ENCODE results near the gene MTUS2. TPM values are rescaled to one million over a fixed set of nuclear protein-coding genes. Genes with fewer than 3 reads are reported as not detected.
"Not testable (repeated sequence)": the region's sequence is repeated elsewhere in the genome, so short reads cannot be mapped to it uniquely, and the experiment has no call there.

Gene MTUS2
- total RNA-seq, 1 donor from 2014 or later, result 0.08 TPM

DNA sequence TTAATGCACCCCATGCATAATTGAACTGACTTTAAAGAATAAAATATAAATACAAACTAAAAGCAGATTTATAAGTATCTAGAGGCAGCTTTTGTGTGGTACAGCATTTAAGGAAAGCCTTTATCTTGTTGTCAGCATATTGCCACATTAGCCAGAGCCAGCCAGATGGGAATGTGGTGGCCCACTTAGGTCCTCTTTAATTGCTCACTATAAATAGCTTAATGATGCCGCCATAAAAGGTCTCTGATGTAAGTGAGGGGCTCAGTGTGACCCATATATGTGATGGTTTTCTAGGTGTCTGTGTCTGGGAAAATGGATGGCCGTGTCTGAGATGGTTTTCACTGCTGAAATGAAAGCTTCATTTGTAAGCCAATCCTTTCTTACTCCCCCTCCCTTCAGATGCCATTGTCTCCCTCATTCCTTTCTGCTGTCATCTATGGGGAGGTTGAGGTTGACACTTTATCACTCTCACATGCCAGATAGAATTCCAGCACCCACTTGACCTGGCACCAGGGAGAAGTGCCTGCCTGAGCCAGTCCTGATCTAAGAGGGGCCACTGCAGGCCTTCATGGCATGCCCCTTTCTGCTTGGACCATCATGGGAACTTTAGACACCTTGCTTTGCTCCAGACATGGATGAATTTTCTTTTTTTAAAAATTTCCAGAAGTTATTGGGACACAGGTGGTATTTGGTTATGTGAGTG, 135.3 kb downstream of the MTUS2 start:
- no peak for DNase-seq (ENCODE audit: low read depth)

DNA sequence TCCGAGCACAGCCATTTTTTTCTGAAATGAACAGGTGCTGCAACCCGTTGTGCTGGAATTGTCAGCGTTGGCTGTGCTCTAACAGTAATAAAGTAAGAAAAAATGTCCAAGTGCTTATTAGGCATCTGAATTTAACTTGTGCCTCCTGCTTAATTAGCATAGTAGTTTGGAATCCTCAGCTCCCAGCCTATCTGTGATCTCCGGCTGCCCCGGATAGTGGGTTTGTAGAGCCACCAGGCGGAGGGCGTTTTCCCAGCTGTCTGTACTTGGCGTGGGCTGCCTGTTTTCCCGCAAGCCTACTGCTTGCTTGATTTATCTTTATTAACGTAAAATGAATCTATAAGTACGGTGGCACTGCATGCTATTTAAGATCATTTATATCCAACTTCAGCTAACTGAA, 137.9 kb downstream of the MTUS2 start:
- DNase-seq (ENCODE audit: low read depth), result no peak

DNA sequence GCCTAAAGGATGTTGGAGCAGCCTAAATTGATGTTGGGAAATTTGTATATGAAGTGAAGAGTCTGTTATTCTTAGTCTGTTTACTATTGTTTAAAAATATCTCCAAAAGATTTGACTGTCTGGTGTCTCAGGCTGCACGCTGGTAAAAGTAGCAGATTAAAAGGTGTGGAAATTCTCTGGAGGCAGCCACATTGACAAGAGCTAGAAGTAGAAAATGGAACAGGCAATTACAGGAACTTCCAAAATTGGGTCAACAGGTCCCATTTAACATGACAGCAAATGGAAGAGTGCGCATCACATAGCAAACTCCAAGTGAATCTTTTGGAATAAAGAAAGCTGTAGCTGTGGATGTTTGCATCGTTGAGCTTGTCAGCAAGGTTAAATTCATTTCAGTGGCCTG, 138.3 kb downstream of the MTUS2 start:
- no peak for DNase-seq (ENCODE audit: low read depth)

DNA sequence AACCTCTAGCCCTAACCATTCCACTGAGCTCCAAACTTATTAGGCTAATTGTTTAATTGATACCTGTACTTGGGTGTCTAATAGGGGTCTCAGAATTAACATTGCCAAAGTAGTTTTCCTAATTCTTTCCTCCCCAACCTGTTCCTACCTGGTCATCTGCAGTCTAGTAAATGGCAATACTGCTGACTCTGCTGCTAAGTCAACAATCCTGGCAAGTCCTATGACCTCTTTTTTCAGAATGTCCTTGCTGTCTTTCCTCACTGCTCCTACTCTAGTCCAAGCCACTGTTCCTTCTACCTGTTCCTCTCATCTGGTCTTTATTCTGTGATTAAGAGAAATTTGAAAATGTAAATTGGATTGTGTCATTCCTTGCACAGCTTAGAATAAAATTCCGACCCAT, 143.9 kb downstream of the MTUS2 start:
- DNase-seq (ENCODE audit: low read depth), result no peak

DNA sequence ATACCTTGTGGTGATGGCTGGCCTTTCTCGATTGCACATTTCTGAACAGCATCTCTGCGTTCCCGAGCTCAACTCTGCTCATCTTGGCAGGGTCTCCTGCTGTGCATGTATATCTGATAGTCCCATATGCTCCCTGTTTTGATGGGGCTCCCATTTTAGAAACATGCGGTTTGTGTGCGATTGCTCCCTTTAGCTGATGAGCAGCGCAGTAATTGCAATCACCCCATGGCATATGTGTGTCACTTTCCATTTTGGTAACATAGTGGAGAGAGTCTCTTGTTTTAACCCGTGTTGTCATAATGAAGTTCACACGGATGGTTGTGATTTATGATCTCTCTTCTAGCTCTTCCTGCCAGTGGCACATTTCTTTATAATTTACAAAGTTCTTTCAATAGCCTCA, 144.7 kb downstream of the MTUS2 start:
- no peak for DNase-seq (ENCODE audit: low read depth)

DNA sequence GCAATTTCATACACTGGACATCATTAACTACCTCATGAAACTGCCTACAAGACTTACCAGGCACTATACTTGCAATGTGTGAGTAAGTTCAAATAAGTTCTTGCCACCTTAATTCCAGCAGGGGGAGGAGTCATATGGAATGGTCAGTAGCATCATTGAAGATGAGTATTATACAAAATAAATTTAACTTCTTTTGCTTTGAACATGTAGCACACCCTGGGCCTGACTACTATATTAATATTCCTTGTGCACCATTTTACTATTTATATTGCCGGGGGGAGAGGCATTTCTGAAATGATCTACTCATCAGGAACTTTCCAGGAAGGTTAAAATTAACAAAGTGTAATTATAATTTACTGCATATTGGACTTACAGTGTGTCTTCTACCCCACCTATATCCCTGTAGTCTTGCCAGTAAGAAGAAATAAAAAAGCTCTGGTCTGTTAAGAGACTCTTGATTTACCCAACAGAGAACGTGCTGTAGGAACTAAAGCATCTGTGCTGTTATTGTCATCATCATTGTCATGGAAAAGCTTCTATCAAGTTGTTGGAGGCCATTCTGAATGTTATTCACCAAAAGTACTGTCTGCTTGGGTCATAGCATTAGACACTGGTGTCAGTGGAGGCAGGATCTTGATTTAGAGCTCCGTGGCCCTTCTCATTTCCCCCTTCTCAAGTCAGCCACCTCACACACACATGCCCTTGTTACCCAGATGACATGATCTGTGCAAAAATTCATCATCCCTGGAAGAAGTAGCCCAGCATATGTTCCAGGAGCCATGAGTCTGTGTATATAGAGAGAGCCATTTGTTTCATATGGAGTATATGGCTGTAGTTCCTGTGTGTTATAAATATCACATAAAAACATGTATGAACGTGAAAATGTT, 147.1 kb downstream of the MTUS2 start:
- no peak for DNase-seq (ENCODE audit: low read depth)

DNA sequence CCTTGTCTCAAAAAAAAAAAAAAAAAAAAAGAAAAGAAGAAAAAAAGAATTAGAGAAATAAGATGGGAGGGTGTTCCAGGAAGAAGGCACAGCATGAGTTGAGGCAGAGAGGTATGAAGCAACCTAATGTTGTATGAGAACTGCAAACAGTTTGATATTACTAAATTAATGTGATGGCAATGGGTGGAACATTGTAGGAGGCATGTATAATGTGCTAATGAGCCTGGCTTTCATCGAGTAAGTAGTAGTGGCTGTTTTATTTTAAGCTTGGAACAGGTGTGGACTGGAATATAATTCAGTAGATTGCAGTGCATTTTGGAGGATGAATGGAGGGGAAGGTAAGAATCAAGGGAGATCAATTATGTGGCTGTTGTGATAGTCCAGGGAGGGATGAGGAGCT, 156.1 kb downstream of the MTUS2 start:
- DNase-seq (ENCODE audit: low read depth), result no peak

DNA sequence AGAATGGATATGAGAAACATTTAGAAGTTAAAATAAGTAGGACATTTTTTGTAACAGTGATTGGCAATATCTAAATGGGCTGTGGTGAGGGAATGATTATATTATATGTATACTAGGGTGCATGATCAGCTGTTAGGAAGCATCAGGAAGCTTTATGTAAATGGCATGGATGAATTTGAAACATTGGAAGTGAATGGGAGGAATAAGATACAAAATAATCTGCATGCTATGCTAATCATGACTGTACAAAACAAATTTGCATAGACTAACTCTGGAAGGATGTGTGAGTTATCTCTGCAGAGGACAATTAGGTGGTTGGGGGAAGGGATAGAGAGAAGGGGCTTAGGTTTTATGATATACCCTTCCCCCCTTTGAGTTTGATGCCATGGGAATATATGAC, 156.5 kb downstream of the MTUS2 start:
- DNase-seq (ENCODE audit: low read depth), result no peak

DNA sequence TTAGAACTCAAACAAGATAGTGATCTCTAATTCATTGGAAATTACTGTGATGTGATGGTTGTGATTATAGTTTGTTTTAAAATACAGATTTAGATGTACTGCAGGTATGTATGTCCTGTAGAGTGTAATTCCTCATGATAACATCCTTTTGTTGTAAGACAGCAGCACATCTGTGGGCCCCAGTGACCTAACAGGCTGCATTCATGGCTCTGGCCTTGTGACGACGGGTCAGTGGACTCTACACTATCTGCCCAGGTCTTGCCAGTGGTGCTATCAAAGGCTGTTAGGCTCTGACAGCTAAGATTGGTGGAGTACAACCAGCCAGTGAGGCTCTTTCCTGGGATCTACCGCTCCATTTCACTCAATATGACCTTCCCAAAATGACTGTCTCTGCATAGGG, 158.4 kb downstream of the MTUS2 start:
- no peak for DNase-seq (ENCODE audit: low read depth)

DNA sequence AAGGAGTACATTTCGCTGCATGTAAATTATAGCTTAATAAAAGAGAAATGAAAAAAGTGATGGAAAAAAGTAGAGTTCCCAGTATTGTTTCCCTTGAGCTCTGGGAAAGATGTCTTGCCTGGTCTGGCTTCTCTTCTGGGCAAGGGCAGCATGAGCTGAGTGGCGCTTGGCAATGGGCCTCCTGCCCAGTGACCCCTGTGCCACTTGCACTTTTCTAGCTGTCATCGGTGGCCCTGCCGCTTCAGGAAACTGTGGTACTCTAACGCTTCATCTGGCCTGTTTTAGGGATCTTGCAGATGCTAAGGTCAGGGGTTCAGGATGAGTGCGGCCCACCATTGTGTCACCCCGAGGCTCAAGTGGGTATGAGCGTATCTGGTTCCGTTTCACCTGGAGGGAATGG, 161.4 kb downstream of the MTUS2 start:
- DNase-seq (ENCODE audit: low read depth), result no peak

DNA sequence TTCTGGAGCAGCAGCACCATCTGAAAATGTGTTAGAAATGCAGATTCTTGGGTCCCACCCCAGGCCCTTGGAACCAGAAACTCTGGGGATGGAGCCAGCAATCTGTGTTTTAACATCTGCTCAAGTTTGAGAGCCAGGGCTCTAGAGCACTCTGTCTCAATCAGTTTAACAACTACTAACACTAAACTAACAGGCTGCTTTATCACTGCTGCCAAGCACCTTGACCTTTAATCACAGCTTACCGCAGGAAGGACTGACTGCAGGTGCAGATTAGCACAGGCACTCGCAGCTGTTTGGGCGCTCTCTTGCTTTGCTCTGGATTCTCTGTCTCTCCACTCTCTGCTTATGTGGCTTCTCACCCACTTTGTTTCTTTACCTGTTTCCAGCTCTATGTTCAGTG, 163.5 kb downstream of the MTUS2 start:
- no peak for DNase-seq (ENCODE audit: low read depth)

DNA sequence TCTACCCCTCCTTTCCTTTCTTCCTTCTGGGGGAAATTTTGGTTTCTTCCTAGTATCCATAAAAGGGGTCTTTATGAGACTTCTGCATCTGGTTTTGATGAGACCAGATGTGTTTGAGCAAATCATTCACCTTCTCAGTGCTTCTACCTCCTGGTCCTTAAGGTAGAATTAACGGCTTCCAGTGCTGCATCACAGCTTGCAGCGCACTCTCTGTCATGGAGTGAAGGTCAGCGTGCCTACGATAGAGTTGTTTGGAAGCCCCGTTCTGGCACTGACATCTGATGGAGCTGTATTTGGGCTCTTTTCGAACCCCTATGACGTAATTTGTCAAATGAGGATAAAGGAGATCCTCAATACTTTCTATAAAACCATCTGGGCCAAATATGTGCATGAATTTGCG, 164.2 kb downstream of the MTUS2 start:
- no peak for DNase-seq (ENCODE audit: low read depth)

DNA sequence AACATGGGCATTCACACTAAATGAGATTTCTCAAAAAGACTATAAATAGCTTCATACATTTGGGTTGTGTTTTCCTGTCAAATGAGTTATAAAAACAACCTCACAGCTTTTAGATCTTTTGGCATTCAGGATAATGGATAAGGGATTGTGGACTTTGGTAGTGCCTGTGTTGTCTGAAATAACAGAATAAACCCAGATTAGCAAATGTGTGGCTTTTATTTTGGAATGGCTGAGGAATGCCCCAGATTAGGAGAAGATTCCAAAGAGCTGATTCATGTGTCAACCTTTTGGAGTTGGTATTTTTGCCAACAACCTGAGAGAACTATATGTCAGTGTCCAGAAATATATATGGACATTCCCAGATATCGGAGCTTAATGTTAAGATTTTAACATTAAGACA, 164.7 kb downstream of the MTUS2 start:
- DNase-seq (ENCODE audit: low read depth), result no peak

DNA sequence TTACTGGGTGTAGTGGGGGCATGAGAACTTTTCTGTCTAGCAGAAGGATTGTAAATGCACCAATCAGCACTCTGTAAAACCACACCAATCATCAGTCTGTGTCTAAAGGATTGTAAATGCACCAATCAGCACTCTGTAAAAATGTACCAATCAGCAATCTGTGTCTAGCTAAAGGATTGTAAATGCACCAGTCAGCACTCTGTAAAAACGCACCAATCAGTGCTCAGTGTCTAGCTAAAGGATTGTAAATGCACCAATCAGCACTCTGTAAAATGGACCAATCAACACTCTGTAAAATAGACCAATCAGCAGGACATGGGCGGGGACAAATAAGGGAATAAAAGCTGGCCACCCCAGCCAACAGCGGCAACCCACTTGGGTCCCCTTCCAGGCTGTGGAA, 170.2 kb downstream of the MTUS2 start:
- DNase-seq (ENCODE audit: low read depth), result not testable (repeated sequence)

DNA sequence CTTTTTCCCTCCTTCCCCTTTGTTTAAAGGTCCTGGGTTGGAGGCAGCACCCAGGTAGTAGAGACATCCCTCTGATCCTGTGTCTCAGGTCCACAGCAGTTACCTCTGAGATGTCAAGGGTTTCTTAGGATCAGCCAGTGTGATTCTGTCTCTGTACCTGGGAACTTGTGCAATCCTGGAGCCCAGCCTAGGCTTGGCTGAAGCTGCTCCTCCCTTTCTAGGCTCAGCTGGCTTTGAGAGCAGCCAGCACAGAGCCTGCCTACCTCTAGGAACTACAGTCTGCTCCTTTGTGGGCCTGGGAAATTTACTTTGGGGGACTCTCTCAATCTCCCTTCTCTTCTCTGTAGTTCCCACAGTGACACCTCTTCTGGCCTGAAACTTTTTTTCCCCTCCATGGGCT, 171.6 kb downstream of the MTUS2 start:
- DNase-seq (ENCODE audit: low read depth), result no peak

DNA sequence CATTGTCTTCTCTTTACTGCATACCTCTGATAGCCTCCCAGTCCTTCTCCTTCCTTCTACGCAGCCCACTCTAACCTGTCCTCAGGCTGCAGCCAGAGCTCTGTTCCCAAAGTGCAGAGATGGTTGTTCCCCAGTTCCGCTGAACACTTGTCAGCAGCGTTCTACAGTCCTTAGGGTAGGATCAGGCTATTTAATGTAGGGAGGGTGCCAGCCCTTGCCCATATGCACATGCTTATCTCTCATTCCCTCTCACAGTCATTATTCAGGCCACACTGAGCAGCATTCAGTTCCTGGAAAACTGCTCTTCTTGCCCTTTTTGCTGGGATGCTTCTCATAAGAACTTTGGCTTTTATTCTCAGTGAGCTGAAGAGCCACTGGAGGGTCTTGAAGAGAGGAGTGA, 180.7 kb downstream of the MTUS2 start:
- no peak for DNase-seq (ENCODE audit: low read depth)

DNA sequence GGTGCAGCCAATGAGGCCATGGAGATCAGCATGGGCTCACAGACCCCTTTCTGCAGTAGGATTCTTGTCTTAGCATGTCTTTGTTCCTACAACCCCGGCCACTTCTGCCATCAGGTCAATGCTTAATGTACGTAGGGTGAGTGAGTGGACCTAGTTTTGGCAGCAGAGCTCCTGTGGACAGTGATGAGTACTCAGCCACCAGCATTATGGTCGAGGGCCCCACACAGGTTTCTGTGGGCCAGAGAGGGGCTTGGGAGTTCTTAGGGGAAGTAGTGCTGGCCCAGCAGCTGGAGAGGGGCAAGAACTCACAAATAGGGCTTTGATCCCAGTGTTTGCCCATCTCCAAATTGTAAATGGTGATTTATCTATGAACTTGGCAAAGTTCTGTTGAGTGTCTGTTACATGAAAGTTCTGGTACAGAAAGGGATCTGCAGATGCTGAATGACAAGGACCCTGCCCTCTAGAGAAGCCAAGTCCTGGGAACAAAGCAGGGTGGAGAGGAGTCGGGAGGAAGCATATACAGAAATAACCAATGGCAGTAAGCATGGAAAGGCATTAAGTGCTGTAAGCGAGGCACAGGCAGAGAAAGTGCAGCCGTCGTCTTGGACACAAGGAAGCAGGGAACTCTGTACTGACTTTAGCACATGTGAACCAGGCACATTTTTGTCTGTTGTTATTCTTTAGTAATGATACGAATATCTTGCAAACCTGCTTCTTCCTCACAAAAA, 185.1 kb downstream of the MTUS2 start:
- DNase-seq (ENCODE audit: low read depth), result no peak

DNA sequence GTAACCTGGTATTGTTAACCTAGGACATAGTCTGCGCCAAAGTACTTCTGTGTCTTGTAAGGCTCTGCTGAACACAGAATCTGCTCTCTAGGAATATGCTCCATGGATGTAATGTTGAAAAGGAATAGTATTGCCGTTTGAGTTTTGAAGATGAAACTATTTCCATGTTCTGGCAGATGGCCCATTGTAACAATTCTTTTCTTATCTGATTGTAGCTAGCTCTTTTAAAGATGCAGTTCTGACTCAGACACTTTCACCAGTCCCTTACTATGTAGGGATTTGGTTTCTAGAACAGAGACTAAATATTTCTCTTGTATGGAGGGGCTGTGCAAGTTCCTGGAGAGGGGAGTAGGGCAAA, 185.6 kb downstream of the MTUS2 start:
- no peak for DNase-seq (ENCODE audit: low read depth)

DNA sequence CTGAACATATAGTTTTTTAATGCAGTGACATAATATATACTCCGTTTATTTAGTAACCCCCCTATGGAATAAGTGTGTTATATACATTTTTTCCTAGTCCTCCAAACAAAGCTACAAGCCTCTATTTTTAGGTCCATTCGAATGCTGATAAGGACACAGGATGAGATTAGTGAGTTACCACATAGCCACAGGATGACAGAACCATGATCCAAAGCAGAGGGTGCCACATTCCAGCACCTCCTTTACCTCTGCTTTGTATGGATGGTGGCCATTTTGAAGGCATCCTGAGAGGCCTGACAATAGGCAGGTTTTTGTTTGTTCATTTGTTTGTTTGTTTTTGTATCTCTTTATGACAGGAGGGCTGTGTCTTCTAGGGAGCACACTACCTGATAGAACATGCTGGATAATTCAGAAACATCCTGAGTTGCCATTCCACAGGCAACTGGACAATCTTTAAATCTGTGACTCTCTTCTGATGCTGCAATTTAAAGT, 186.3 kb downstream of the MTUS2 start:
- DNase-seq (ENCODE audit: low read depth), result no peak

DNA sequence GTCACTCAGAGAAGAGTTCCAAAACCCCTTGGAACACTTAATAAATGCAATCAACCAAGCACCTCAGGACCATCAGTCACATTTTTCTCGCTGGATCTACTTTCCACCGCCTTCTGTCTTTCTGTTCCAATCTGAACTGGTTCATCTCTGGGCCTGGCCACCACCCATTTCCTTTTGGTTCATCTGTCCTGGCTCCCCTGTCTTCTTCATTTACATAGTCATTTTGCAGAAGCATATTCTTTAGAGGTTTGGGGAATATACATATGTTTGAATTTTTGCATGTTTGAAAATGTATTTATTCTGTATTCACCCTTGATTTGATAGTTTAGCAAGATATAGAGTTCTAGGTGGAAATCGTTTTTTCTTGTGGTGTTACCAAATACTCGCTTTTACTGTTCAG, 188.2 kb downstream of the MTUS2 start:
- DNase-seq (ENCODE audit: low read depth), result no peak

DNA sequence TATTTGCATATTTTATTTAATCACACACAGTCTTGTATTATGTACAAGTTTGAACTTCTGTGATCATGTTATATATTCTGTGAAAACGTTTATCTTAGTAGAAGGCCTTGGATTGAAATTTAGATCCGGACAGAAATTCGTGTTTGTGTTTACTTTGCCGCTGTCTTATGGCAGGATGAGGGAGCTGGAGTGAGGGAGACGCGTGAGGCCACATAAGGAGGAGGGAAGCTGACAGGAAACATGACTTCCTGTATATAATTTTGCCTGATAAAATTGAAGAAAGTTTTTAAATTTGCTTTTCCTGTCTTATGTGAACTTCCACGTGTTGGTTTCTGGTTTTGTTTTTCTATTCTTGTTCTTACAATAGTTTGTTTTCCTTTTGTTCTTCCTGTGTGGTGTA, 200.2 kb downstream of the MTUS2 start:
- DNase-seq (ENCODE audit: low read depth), result no peak

DNA sequence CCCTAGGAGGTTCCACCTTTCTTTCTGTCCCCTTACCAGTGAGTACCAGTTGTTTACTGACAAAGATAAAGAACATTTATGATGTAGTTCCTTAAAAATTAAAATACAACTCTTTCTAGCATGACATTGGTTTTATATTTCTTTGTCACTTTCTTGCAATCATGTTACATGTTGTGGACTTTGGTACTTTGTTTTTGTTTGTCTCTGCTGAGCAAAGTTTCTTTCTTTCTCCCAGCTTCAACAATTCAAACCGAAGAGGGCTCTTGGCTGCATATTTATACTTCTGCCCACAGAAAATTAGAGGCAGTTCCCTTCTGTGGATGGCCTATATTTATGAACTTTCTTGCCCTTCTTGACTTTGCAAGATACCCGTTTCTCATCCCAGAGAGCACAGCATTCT, 201.2 kb downstream of the MTUS2 start:
- DNase-seq (ENCODE audit: low read depth), result no peak
